ENCODE measurements around the gene CDHR5. TPM values are rescaled to one million over a fixed set of nuclear protein-coding genes. Genes with fewer than 3 reads are reported as not detected.
A peak's percentile ranks its signal among the peaks of the same experiment; 100 is the strongest.

CDHR5 gene
- polyA plus RNA-seq, 1 of the 3 experiments (the other 2 are of a cell fraction), result not detected

DNA sequence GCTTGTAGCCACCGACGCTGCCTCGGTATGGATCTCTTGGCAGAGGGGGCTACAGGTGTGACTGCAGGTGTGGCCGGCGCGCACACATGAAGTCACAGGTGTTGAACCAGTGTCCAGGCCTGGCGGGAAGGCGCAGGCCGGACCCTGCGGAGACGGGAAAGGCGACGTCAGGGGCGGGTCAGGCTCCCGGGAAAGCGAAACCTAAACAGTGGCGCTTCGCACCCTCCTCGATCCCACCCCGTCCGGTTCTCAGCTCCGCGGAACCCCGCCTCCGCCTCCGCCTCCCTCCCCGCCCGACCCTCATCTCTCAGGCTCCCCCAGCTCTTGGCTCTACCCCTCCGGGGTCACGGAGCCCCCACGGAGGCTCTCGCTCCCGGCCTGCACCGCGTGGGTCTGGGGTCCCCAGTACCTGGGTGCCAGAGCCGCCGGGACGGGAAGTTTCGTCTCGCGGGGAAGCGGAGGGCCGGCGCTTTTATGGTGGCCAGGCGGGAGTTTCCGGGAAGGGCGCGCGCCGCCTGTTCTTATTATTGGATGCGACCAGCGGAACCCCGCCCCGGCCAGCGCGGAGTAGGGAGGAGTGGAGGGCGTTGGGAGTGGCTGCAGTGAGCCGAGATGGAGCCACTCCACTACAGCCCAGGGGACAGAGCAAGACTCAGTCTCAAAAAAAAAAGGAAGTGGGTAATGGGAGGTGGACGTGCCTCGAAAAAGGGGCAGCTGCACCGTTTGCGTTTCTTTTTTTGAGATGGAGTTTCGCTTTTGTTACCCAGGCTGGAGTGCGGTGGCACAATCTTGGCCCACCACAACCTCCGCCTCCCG, 9.0 kb downstream of the CDHR5 start, which contains the start of gene IRF7:
TSS of gene IRF7 (minus strand) at position 447 of the 816 bp plus-strand sequence. CDS start 586 bp downstream, outside the sequence.
- Histone ChIP-seq H3K36me3 (replicated peaks in 1 of 2; ENCODE audit: control insufficient read depth in 1 of 2, insufficient read depth in 2 of 2, low read length in 1 of 2) (peaks cover 12 to 30% of the 10 kb centered on the region in 2 experiments), H3K27me3 (ENCODE audit: insufficient read depth) (no peaks in the 10 kb centered on the region), H3K79me2 (ENCODE audit: insufficient read depth) (peaks cover 8% of the 10 kb centered on the region; the same call in 1 of the 2 replicates), H3K9ac (peak within 1 kb of the TSS; percentile 77), H4K20me1 (ENCODE audit: insufficient read depth) (peaks cover 31% of the 10 kb centered on the region), H3K9me2 (no peaks in the 10 kb centered on the region), H3K4me3 (ENCODE audit: low read depth in 2 of 2, low read length in 1 of 2) (peak within 1 kb of the TSS; percentile 56 to 77), H3K9me3 (no peaks in the 10 kb centered on the region), H3K27ac (ENCODE audit: low read depth in 2 of 2, low read length in 1 of 2) (peak within 1 kb of the TSS; percentile 76 to 84), H3F3A (replicated peaks; ENCODE audit: insufficient read depth) (peaks cover 4% of the 10 kb centered on the region), H3K4me1 (ENCODE audit: control insufficient read depth in 1 of 2, insufficient read depth in 2 of 2, low read depth in 1 of 2, low read length in 1 of 2) (peaks cover 0 to 14% of the 10 kb centered on the region in 2 experiments; a peak in 1 of 4 replicates), H3K4me2 (peak within 1 kb of the TSS; percentile 96), H2AFZ (ENCODE audit: low read depth) (peak within 1 kb of the TSS; percentile 73)
- TF ChIP-seq RFX5 (IDR thresholded peaks at IDR 0.05; ENCODE audit: low read length) (no peak), ELF1 (IDR thresholded peaks at IDR 0.05) (peak; percentile 60), YY1 (IDR thresholded peaks at IDR 0.05; ENCODE audit: low read depth) (peak; percentile 65), GABPA (IDR thresholded peaks at IDR 0.05; ENCODE audit: low read depth) (peak; percentile 80), TCF12 (IDR thresholded peaks at IDR 0.05) (no peak), MXI1 (IDR thresholded peaks at IDR 0.05; ENCODE audit: low read depth, low read length) (peak; percentile 46; the same call in 1 of the 2 replicates), FOXM1 (IDR thresholded peaks at IDR 0.05; ENCODE audit: low read depth) (no peak), EP300 (IDR thresholded peaks at IDR 0.05; ENCODE audit: borderline replicate concordance in 1 of 2, low read depth in 1 of 2, low read length in 1 of 2) (no peak), FOXJ3 (CRISPR knock-in tag; IDR thresholded peaks at IDR 0.05) (no peak), POLR2AphosphoS5 (IDR thresholded peaks at IDR 0.05; ENCODE audit: low read depth, low read length) (peak; percentile 96), NFIC (IDR thresholded peaks at IDR 0.05; ENCODE audit: borderline replicate concordance) (no peak), TAF1 (IDR thresholded peaks at IDR 0.05; ENCODE audit: borderline replicate concordance, low read depth, low read length) (peak; percentile 51; the same call in 1 of the 2 replicates), CHD2 (IDR thresholded peaks at IDR 0.05; ENCODE audit: low read length, partially characterized antibody) (peak; percentile 52), RCOR1 (IDR thresholded peaks at IDR 0.05; ENCODE audit: low read length) (0 out of 2 replicates have a peak, but pooled peaks have one; percentile 12)
- TF ChIP-seq, protein P1, sequence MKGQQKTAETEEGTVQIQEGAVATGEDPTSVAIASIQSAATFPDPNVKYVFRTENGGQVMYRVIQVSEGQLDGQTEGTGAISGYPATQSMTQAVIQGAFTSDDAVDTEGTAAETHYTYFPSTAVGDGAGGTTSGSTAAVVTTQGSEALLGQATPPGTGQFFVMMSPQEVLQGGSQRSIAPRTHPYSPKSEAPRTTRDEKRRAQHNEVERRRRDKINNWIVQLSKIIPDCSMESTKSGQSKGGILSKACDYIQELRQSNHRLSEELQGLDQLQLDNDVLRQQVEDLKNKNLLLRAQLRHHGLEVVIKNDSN (IDR thresholded peaks at IDR 0.05; ENCODE audit: borderline replicate concordance, low read depth), result no peak
- TF ChIP-seq, protein P2, sequence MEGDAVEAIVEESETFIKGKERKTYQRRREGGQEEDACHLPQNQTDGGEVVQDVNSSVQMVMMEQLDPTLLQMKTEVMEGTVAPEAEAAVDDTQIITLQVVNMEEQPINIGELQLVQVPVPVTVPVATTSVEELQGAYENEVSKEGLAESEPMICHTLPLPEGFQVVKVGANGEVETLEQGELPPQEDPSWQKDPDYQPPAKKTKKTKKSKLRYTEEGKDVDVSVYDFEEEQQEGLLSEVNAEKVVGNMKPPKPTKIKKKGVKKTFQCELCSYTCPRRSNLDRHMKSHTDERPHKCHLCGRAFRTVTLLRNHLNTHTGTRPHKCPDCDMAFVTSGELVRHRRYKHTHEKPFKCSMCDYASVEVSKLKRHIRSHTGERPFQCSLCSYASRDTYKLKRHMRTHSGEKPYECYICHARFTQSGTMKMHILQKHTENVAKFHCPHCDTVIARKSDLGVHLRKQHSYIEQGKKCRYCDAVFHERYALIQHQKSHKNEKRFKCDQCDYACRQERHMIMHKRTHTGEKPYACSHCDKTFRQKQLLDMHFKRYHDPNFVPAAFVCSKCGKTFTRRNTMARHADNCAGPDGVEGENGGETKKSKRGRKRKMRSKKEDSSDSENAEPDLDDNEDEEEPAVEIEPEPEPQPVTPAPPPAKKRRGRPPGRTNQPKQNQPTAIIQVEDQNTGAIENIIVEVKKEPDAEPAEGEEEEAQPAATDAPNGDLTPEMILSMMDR (IDR thresholded peaks at IDR 0.05), result no peak
- TF ChIP-seq, protein P3, sequence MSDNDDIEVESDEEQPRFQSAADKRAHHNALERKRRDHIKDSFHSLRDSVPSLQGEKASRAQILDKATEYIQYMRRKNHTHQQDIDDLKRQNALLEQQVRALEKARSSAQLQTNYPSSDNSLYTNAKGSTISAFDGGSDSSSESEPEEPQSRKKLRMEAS (IDR thresholded peaks at IDR 0.05; ENCODE audit: low read depth), result no peak; the same call in 1 of the 2 replicates
- CTCF ChIA-PET, result interaction anchor here (0.6 kb wide), 1 partner anchor 20 kb away, joined by 3 read pairs; no protein-coding TSS in a partner anchor
- POLR2A ChIA-PET, result interaction anchor here (0.7 kb wide), 1 partner anchor 9 kb away, joined by 3 read pairs; no protein-coding TSS in a partner anchor
- WGBS (ENCODE audit: low lambda C conversion rate), result 9% methylated on average over 49 of the region's 66 CpGs
- DNase-seq, result peak; percentile 96
